GM18502 (cell line): Measurements from ENCODE around the gene FBXO48.

ENCODE experiments used
- ATAC-seq: cut with Tn5 transposase; IDR thresholded peaks from one replicate; pipeline ENCODE4 v1.9.1; 2021; ENCODE audit warnings: mild to moderate bottlenecking; ENCODE audit not compliant: unreplicated experiment, poor library complexity

Gene FBXO48

GRCh38 chr2:68416081-68416675 lies 50.9 kb downstream of the FBXO48 start:
- ATAC-seq: no peak

DNA sequence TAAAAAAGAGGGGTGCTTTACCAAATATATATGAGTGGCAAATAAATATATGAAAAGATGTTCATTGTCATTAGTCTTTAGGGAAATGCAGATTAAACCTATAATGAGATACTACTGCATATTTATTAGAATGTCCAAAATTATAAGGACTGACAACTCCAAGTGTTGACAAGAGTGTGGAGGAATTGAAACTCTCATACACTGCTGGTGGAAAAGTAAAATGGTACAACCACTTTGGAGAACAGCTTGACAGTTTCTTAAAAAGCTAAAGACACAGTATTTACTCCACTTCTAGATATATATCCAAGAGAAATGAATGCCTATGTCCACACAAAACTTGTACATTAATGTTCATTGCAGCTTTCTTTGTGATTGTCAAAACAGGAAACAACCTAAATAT lies 51.6 kb downstream of the FBXO48 start:
- ATAC-seq: no peak

DNA sequence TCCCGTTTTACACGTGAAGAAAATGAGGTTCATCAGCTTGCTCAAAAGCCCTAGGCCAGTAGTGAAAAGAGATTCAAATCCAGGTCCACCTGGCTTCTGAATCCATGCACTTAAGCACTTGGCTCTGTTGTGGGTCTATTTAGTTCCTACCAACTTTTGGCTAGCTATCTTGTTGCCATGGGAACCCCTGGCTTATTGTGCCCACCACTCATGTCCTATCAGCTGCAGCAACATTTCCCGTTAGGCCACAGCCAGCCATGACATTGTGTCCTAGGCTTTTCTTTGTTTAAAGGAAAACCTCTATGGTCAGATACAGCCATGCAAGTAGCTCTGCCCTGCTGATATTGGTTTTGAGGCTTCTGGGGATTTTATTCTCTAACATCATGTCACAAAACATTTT lies 52.2 kb downstream of the FBXO48 start:
- no peak for ATAC-seq

- no peak for ATAC-seq
These were observed 52.6 kb downstream of the FBXO48 start for GRCh38 chr2:68414452-68414851.

GRCh38 chr2:68413466-68413865 lies 53.6 kb downstream of the FBXO48 start:
- ATAC-seq: no peak

DNA sequence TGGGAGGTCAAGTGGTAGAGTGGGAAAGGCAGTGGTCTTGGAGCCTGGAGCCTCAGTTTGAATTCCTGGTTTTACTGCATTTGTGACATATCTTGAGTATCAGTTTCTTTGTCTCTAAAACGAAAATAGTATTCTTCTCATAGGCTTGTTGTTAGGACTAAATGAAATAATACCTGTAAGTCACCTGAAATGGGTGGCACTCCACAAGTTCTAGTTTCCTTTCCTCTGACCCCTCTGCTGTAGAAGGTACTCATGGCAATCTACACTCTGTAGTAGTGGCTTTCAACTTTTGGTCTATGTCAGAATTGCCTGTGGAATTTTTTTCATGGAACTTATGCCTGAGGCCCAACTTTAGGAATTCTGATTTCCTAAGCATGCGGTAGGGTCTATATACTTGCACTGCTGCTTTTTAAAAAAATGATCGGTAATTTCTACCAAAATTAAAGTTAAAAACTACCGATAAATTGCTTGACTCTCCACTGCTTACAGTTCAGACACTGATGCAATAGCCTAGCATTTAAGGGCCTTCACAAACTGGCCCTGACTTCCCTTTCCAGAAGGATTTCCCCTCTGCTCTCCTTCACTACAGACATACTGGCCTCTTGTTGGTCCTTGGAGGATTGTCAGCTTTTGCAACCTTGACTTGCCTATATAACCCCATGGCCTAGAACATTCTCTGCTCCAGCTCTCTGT lies 54.8 kb downstream of the FBXO48 start:
- ATAC-seq: peak; percentile 38

GRCh38 chr2:68411397-68412126 lies 55.5 kb downstream of the FBXO48 start:
- peak; percentile 93 for ATAC-seq
